WTC11 (cell line): ENCODE data around the gene DCAF16.

Source experiments
- GABPB1 ChIP-seq: sonication (generic); formaldehyde crosslinking; IDR thresholded peaks from 2 replicates; pipeline ENCODE4 v1.8.1; 2023; ENCODE audit warnings: mild to moderate bottlenecking, missing genetic modification reagents
- ZNF317 ChIP-seq: sonication (generic); formaldehyde crosslinking; IDR thresholded peaks from 2 replicates; pipeline ENCODE4 v1.8.1; 2023; ENCODE audit warnings: low read depth, mild to moderate bottlenecking, moderate library complexity, missing genetic modification reagents, borderline replicate concordance

DNA sequence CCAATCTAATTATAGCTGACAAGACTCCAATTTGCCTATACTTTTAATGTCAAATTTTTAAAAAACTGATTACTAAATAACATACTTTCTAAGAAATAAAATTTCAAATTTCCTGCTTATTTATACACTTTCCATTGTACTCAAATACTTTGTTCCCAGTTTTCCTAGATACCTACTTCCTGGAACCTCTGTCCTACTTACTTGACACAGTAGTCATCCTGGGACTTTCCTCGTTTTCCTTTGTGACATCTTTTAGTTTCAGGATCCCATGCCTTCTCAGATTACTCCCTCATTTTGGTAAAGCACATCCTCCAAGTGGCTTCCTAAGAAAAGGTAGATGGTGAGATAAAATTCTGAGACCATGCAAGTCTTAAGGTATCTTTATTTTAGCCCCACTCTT is 15.8 kb downstream of the DCAF16 start:
- TF ChIP-seq GABPB1 (CRISPR knock-in tag) (no peak), ZNF317 (no peak)
